Prostate gland (tissue), 2 donors: ENCODE measurements around the gene MR1.

Experiments used
- POLR2AphosphoS5 ChIP-seq: sonication (generic); formaldehyde crosslinking; IDR thresholded peaks from one replicate; pipeline ENCODE4 v1.6.1; 2017; ENCODE audit warnings: antibody characterized with exemption
- TF ChIP-seq, protein P1 (sequence below), 4 experiments: fragments of 200-600 bp in 2 of 4; fragments of 450-650 bp in 2 of 4; sonication (generic) in 2 of 4; IDR thresholded peaks; 1 replicate in 3 of 4; 2 replicates in 1 of 4; pipeline ENCODE4 v1.5.1; 2016 to 2019; ENCODE audit warnings: antibody characterized with exemption in 4 of 4, mild to moderate bottlenecking in 2 of 4, moderate library complexity in 2 of 4

GRCh38 chr1:181092056-181092455 is 58.3 kb downstream of the MR1 start:
- TF ChIP-seq, protein P1, sequence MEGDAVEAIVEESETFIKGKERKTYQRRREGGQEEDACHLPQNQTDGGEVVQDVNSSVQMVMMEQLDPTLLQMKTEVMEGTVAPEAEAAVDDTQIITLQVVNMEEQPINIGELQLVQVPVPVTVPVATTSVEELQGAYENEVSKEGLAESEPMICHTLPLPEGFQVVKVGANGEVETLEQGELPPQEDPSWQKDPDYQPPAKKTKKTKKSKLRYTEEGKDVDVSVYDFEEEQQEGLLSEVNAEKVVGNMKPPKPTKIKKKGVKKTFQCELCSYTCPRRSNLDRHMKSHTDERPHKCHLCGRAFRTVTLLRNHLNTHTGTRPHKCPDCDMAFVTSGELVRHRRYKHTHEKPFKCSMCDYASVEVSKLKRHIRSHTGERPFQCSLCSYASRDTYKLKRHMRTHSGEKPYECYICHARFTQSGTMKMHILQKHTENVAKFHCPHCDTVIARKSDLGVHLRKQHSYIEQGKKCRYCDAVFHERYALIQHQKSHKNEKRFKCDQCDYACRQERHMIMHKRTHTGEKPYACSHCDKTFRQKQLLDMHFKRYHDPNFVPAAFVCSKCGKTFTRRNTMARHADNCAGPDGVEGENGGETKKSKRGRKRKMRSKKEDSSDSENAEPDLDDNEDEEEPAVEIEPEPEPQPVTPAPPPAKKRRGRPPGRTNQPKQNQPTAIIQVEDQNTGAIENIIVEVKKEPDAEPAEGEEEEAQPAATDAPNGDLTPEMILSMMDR (IDR thresholded peaks at IDR 0.05), result no peak
- TF ChIP-seq POLR2AphosphoS5, result no peak
